Esophagus squamous epithelium (tissue), 5 donors: Measurements from ENCODE around the gene SF3B2. TPM values are rescaled to one million over a fixed set of nuclear protein-coding genes. Genes with fewer than 3 reads are reported as not detected.

ENCODE experiments used
- DNase-seq: peaks from one replicate; lab custom pipeline; 2025; lab: John Stamatoyannopoulos, UW
- H3K27ac ChIP-seq, 4 donors: fragments of 200-600 bp; sonication (generic); one replicate each; pipeline ENCODE4 v1.5.1; 2016 to 2019; ENCODE audit warnings: mild to moderate bottlenecking in 1 of 4
- H3K27me3 ChIP-seq, 4 donors: fragments of 200-600 bp; sonication (generic); 1 replicate in 3 of 4; 2 replicates in 1 of 4; pipeline versions ENCODE4 v1.5.1 to v1.6.0; 2017 to 2021; ENCODE audit warnings: antibody characterized with exemption in 1 of 4
- H3K36me3 ChIP-seq, 3 donors: fragments of 200-600 bp; sonication (generic); one replicate each; pipeline ENCODE4 v1.5.1; 2016 to 2019
- H3K4me1 ChIP-seq, 3 donors: fragments of 200-600 bp; sonication (generic); one replicate each; pipeline ENCODE4 v1.5.1; 2017 to 2019
- H3K4me3 ChIP-seq, 4 donors: fragments of 200-600 bp; sonication (generic); 1 replicate in 3 of 4; 2 replicates in 1 of 4; pipeline ENCODE4 v1.5.1; 2016 to 2019; ENCODE audit warnings: mild to moderate bottlenecking in 2 of 4, moderate library complexity in 1 of 4
- H3K9me3 ChIP-seq, 3 donors: fragments of 200-600 bp; sonication (generic); one replicate each; pipeline ENCODE4 v1.5.1; 2016 to 2019
- POLR2A ChIP-seq, 4 donors: fragments of 450-650 bp; IDR thresholded peaks; one replicate each; pipeline ENCODE4 v1.6.1; 2017; ENCODE audit warnings: antibody characterized with exemption in 4 of 4, mild to moderate bottlenecking in 4 of 4, moderate library complexity in 3 of 4
- WGBS, 2 donors: methylation state at CpG; one replicate each; pipeline ENCODE4 v1.1.5; 2018; 5-methylcytosine and 5-hydroxymethylcytosine counted together
- intact Hi-C: fragments of 100-400 bp; cut with DNase I; formaldehyde crosslinking; loops from one replicate; pipeline ENCODE4 v1.15.0; 2022
- total RNA-seq, 4 donors: library from RNA; depleted of rRNA; stranded (reverse); fragments of >200 nt; gene quantifications; one replicate each; pipeline ENCODE4 v1.1.0, GENCODE V29; 2016
- TF ChIP-seq, protein P1 (sequence below), 6 experiments: fragments of 450-650 bp in 4 of 6; fragments of 200-600 bp in 2 of 6; sonication (generic) in 2 of 6; IDR thresholded peaks; one replicate each; pipeline ENCODE4 v1.5.1; 2016 to 2019; ENCODE audit warnings: antibody characterized with exemption in 6 of 6, mild to moderate bottlenecking in 4 of 6, moderate library complexity in 4 of 6
- donor health status: DM: yes; HTN: yes; CAD: no.

The SF3B2 gene
- total RNA-seq, 4 donors from 2014 or later, result 87.8 to 112 (median 93.5) TPM

DNA sequence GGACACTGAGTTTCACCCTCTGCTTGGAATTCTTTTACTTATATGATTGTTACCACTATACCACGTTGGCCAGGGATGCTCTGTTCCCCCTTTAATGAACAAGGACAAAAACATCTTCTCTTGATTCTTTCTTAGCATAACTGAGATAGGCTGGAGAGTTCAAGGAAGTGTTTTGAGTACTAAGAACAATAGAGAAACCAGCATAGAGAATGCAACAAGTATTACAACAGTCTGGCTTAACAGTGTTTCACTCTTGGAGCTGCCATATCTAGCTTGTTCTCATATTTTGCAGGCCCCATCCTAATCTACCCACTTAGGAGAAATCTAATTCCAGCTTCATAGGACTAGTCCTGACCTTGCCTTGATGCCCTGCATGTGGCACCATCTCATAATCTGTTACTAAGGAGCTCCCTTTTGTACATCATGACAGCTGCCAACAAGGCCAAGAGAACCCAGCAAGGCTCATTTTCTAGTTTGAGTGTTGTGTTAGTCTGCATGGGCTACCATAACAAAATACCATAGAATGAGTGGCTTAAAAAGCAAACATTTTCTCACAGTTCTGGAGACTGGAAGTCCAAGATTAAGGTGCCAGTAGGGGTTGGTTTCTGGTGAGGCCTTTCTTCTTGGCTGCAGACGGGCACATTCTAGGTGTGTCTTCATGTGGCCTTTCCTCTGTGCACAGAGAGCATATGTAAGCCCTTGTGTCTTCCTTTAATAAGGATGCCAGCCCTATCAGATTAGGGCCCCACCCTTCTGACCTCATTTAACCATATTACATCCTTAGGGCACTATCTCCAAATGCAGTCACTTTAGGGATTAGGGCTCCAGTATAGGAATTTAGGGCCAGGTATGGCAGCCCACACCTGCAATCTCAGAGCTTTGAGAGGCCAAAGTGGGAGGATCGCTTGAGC is 55.7 kb downstream of the SF3B2 start:
- H3K4me3 ChIP-seq, result no peak overlapping the region
- WGBS, 2 donors, result 65 to 79% methylated on average over 2 to 3 of the region's 3 CpGs
- peaks cover 0 to 6% (median 0%) of the 10 kb centered on the region in 3 donors for H3K36me3 ChIP-seq
- H3K9me3 ChIP-seq, result no peaks in the 10 kb centered on the region
- intact Hi-C loops, result no loop called here
- TF ChIP-seq POLR2A (IDR thresholded peaks at IDR 0.05), result no peak
- TF ChIP-seq, protein P1, sequence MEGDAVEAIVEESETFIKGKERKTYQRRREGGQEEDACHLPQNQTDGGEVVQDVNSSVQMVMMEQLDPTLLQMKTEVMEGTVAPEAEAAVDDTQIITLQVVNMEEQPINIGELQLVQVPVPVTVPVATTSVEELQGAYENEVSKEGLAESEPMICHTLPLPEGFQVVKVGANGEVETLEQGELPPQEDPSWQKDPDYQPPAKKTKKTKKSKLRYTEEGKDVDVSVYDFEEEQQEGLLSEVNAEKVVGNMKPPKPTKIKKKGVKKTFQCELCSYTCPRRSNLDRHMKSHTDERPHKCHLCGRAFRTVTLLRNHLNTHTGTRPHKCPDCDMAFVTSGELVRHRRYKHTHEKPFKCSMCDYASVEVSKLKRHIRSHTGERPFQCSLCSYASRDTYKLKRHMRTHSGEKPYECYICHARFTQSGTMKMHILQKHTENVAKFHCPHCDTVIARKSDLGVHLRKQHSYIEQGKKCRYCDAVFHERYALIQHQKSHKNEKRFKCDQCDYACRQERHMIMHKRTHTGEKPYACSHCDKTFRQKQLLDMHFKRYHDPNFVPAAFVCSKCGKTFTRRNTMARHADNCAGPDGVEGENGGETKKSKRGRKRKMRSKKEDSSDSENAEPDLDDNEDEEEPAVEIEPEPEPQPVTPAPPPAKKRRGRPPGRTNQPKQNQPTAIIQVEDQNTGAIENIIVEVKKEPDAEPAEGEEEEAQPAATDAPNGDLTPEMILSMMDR (IDR thresholded peaks at IDR 0.05), result no peak
- no peak overlapping the region for H3K27ac ChIP-seq
- H3K4me1 ChIP-seq, result peaks cover 12 to 44% (median 15%) of the 10 kb centered on the region in 3 donors
- H3K27me3 ChIP-seq, result no peaks in the 10 kb centered on the region
- DNase-seq, result no peak

DNA sequence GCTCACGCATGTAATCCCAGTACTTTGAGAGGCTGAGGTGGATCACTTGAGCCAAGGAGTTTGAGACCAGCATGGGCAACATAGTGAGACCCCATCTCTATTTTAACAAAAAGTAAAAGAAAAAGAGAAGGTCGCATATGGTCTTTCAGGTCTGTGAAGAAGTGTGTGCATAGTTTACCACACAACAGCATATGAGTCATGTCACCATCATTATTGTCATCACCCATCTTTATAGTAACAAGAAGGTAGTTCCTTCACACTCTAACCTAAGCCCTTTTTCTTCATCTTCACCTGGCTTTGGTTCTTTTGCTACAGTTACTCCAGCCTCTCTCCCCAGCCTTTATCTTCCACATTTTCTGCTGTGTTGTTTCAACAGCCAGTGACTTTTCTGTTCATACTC is 57.1 kb downstream of the SF3B2 start:
- H3K36me3 ChIP-seq, result peaks cover 0 to 6% (median 0%) of the 10 kb centered on the region in 3 donors
- peaks cover 18 to 58% (median 29%) of the 10 kb centered on the region in 3 donors for H3K4me1 ChIP-seq
- DNase-seq, result no peak
- 91 to 100% methylated on average over 2 of the region's 2 CpGs for WGBS, 2 donors
- H3K9me3 ChIP-seq, result no peaks in the 10 kb centered on the region
- H3K4me3 ChIP-seq, result no peak overlapping the region
- intact Hi-C loops, result no loop called here
- TF ChIP-seq, protein P1 (IDR thresholded peaks at IDR 0.05), result no peak
- TF ChIP-seq POLR2A (IDR thresholded peaks at IDR 0.05), result no peak
- H3K27ac ChIP-seq, result no peak overlapping the region
- H3K27me3 ChIP-seq, result no peaks in the 10 kb centered on the region

DNA sequence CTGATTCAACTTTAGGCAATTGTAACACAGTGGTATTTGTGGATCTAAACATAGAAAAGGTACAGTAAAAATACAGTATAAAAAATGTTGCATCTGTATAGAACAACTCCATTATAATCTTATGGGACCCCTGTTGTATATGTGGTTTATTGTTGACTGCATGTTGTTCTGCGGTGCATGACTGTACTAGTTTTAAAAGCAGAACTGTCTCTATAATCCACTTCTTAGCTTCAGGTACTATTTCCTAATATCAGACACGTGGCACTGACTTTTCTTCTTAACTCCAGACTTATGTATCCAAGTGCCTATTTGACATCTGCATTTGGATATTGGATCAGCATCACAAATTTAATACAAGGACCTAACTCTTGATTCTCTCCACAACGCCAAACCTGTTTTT is 59.0 kb downstream of the SF3B2 start:
- Histone ChIP-seq H3K36me3 (peaks cover 0 to 3% (median 0%) of the 10 kb centered on the region in 3 donors), H3K27ac (peak overlapping the region in 1 of 4 donors; percentile 53), H3K9me3 (no peaks in the 10 kb centered on the region), H3K4me1 (peaks cover 18 to 77% (median 41%) of the 10 kb centered on the region in 3 donors), H3K4me3 (no peak overlapping the region), H3K27me3 (no peaks in the 10 kb centered on the region)
- no peak for DNase-seq
- intact Hi-C loops, result no loop called here
- 41 to 71% methylated on average over 3 of the region's 3 CpGs for WGBS, 2 donors
- no peak for TF ChIP-seq POLR2A (IDR thresholded peaks at IDR 0.05)
- TF ChIP-seq, protein P1 (IDR thresholded peaks at IDR 0.05), result no peak

DNA sequence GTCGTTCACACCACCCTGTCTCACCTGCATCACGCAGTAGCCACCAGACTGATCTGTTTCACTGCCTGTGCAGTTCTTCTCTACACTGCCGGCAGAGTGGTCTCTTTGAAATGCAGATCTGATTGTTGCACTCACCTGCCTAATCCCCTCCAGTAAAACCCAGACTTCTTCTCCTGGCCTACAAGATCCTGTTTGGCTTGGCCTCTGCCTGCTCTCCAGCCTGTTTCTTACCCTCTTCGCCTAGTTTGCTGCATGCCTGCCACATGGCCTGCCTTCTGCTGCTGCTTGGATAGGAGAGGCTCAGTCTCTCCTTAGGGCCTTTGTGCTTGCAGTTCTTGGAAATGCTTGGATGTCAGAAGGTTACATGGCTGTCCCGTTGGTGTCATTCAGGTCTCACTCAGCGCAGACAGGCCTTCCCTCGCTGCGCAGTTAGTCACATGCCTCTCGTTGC is 59.9 kb downstream of the SF3B2 start:
- DNase-seq, result no peak
- H3K4me3 ChIP-seq, result no peak overlapping the region
- H3K4me1 ChIP-seq, result peaks cover 18 to 78% (median 41%) of the 10 kb centered on the region in 3 donors
- peak overlapping the region in 2 of 4 donors; percentile 53 to 62 for H3K27ac ChIP-seq
- H3K36me3 ChIP-seq, result no peaks in the 10 kb centered on the region
- no peaks in the 10 kb centered on the region for H3K9me3 ChIP-seq
- H3K27me3 ChIP-seq, result no peaks in the 10 kb centered on the region
- 73 to 84% methylated on average over 9 of the region's 9 CpGs for WGBS, 2 donors
- intact Hi-C loops, result no loop called here
- TF ChIP-seq, protein P1 (IDR thresholded peaks at IDR 0.05), result no peak
- TF ChIP-seq POLR2A (IDR thresholded peaks at IDR 0.05), result no peak
